ENCODE data around the gene MATN1.
"Not testable (repeated sequence)": the region's sequence is repeated elsewhere in the genome, so short reads cannot be mapped to it uniquely, and the experiment has no call there.

The MATN1 gene

GRCh38 chr1:30693822-30694221 is 29.6 kb downstream of the MATN1 start:
- no peak for DNase-seq

GRCh38 chr1:30693366-30693765 is 30.0 kb downstream of the MATN1 start:
- no peak for DNase-seq

- DNase-seq, result no peak
These were observed 30.5 kb downstream of the MATN1 start for GRCh38 chr1:30692948-30693301.

- no peak for DNase-seq
These were observed 31.0 kb downstream of the MATN1 start for GRCh38 chr1:30692201-30692947.

GRCh38 chr1:30691480-30691879 is 31.9 kb downstream of the MATN1 start:
- no peak for DNase-seq

- no peak for DNase-seq
These were observed 33.3 kb downstream of the MATN1 start for GRCh38 chr1:30689901-30690645.

GRCh38 chr1:30688920-30689794 is 34.2 kb downstream of the MATN1 start:
- no peak for DNase-seq

- DNase-seq, result not testable (repeated sequence)
These were observed 34.9 kb downstream of the MATN1 start for GRCh38 chr1:30688516-30688915.

- DNase-seq, result no peak
These were observed 35.5 kb downstream of the MATN1 start for GRCh38 chr1:30687886-30688285.

GRCh38 chr1:30686236-30686935 is 37.0 kb downstream of the MATN1 start:
- DNase-seq, result no peak

GRCh38 chr1:30685796-30686165 is 37.6 kb downstream of the MATN1 start:
- no peak for DNase-seq

- no peak for DNase-seq
These were observed 38.2 kb downstream of the MATN1 start for GRCh38 chr1:30684881-30685795.

- no peak for DNase-seq
These were observed 39.1 kb downstream of the MATN1 start for GRCh38 chr1:30684259-30684658.

- no peak for DNase-seq
These were observed 39.7 kb downstream of the MATN1 start for GRCh38 chr1:30683699-30684098.

- no peak for DNase-seq
These were observed 40.7 kb downstream of the MATN1 start for GRCh38 chr1:30682396-30683275.

GRCh38 chr1:30681782-30682181 is 41.6 kb downstream of the MATN1 start:
- DNase-seq, result no peak

GRCh38 chr1:30680879-30681278 is 42.5 kb downstream of the MATN1 start:
- DNase-seq, result no peak

- DNase-seq, result no peak
These were observed 43.0 kb downstream of the MATN1 start for GRCh38 chr1:30680429-30680828.

GRCh38 chr1:30679976-30680305 is 43.4 kb downstream of the MATN1 start:
- DNase-seq, result no peak

- no peak for DNase-seq
These were observed 44.0 kb downstream of the MATN1 start for GRCh38 chr1:30679201-30679975.
